ENCODE measurements around the gene KCNN3. TPM values are rescaled to one million over a fixed set of nuclear protein-coding genes. Genes with fewer than 3 reads are reported as not detected.

KCNN3 gene
- total RNA-seq, 2 donors from 2014 or later = 1.9 to 2.0 TPM

GRCh38 chr1:154786804-154787570 lies 83.1 kb downstream of the KCNN3 start:
- intact Hi-C loops (cut with DNase I) = no loop called here
- DNase-seq (ENCODE audit: low spot score) = peak; percentile 48

GRCh38 chr1:154784924-154785531 lies 85.1 kb downstream of the KCNN3 start:
- peak; percentile 53 for DNase-seq (ENCODE audit: low spot score)
- intact Hi-C loops (cut with DNase I) = no loop called here

- DNase-seq (ENCODE audit: low spot score) = peak; percentile 64
- intact Hi-C loops (cut with DNase I) = no loop called here
Measured at GRCh38 chr1:154784416-154784815, 85.7 kb downstream of the KCNN3 start.

- intact Hi-C loops (cut with DNase I) = no loop called here
- peak; percentile 50 for DNase-seq (ENCODE audit: low spot score)
Measured at GRCh38 chr1:154783976-154784375, 86.1 kb downstream of the KCNN3 start.

- no peak for DNase-seq (ENCODE audit: low spot score)
- intact Hi-C loops (cut with DNase I) = no loop called here
Measured at GRCh38 chr1:154780541-154780940, 89.5 kb downstream of the KCNN3 start.

- intact Hi-C loops (cut with DNase I) = no loop called here
- peak; percentile 67 for DNase-seq (ENCODE audit: low spot score)
Measured at GRCh38 chr1:154779551-154780189, 90.4 kb downstream of the KCNN3 start.

GRCh38 chr1:154778944-154779343 lies 91.1 kb downstream of the KCNN3 start:
- intact Hi-C loops (cut with DNase I) = no loop called here
- DNase-seq (ENCODE audit: low spot score) = peak; percentile 8

- DNase-seq (ENCODE audit: low spot score) = no peak
- intact Hi-C loops (cut with DNase I) = no loop called here
Measured at GRCh38 chr1:154778275-154778674, 91.8 kb downstream of the KCNN3 start.

- DNase-seq (ENCODE audit: low spot score) = peak; percentile 52
- intact Hi-C loops (cut with DNase I) = no loop called here
Measured at GRCh38 chr1:154777781-154778180, 92.3 kb downstream of the KCNN3 start.

- peak; percentile 17 for DNase-seq (ENCODE audit: low spot score)
- intact Hi-C loops (cut with DNase I) = no loop called here
Measured at GRCh38 chr1:154777154-154777553, 92.9 kb downstream of the KCNN3 start.

- DNase-seq (ENCODE audit: low spot score) = peak; percentile 43
- intact Hi-C loops (cut with DNase I) = no loop called here
Measured at GRCh38 chr1:154775621-154776605, 94.2 kb downstream of the KCNN3 start.

GRCh38 chr1:154774175-154774855 lies 95.8 kb downstream of the KCNN3 start:
- intact Hi-C loops (cut with DNase I) = no loop called here
- DNase-seq (ENCODE audit: low spot score) = peak; percentile 15

GRCh38 chr1:154773551-154773950 lies 96.5 kb downstream of the KCNN3 start:
- intact Hi-C loops (cut with DNase I) = no loop called here
- no peak for DNase-seq (ENCODE audit: low spot score)

- DNase-seq (ENCODE audit: low spot score) = no peak
- intact Hi-C loops (cut with DNase I) = no loop called here
Measured at GRCh38 chr1:154772606-154773506, 97.2 kb downstream of the KCNN3 start.

- no peak for DNase-seq (ENCODE audit: low spot score)
Measured at GRCh38 chr1:154772056-154772455, 98.0 kb downstream of the KCNN3 start.

GRCh38 chr1:154770897-154771594 lies 99.0 kb downstream of the KCNN3 start:
- DNase-seq (ENCODE audit: low spot score) = no peak

More at GRCh38 chr1:154772056-154772455, 98.0 kb downstream of the KCNN3 start:
- intact Hi-C loops (cut with DNase I) = no loop called here

GRCh38 chr1:154769193-154769895 lies 100.7 kb downstream of the KCNN3 start:
- DNase-seq (ENCODE audit: low spot score) = peak; percentile 9
- intact Hi-C loops (cut with DNase I) = no loop called here

More at GRCh38 chr1:154770897-154771594, 99.0 kb downstream of the KCNN3 start:
- intact Hi-C loops (cut with DNase I) = no loop called here
